ENCODE data around the gene LRMDA. TPM values are rescaled to one million over a fixed set of nuclear protein-coding genes. Genes with fewer than 3 reads are reported as not detected.

Gene LRMDA
- total RNA-seq, 1 experiment from 2014 or later, result not detected

DNA sequence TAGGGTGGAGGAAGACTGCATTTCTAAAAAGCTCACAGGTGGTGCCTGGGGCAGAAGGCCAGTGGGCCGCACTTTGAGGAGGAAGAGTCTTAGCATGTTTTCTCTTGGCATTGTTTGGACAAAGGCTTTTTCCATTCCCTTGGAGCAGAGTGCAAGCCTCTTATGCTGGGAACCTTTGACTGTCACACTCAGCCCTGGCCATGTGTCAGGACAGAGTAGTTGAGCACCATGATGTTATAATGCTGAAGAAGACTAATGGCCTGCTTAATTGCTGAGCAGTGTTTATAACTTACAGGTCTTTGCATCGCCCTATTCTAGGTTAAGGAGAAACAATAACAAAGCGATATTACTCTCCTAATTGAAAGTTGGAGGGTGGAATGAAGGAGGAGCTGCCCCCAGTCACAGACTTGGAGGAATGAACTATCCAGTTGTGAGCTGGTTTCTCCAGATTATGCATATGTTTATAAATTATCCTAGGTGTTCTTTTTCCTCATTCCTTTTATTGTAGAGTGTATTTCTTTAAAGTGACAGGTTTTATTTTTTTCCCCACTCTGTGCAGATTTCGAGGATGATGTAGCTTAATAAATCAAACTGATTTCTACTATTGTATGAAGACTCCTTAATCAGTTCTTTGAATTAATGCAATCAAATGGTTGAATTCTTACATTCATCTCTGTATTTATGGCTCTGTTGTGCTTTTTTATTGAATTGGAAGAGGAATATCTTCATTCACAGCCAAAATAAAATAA is 767.0 kb downstream of the LRMDA start:
- no peak overlapping the region for H3K4me3 ChIP-seq (ENCODE audit: insufficient read depth, low read depth, low read length)
- DNase-seq, result no peak
- H3K27me3 ChIP-seq (ENCODE audit: control insufficient read depth, insufficient read depth, low read length), result no peaks in the 10 kb centered on the region
- no peaks in the 10 kb centered on the region for H3K36me3 ChIP-seq (replicated peaks; ENCODE audit: control insufficient read depth, insufficient read depth, low read length)

GRCh38 chr10:76201962-76202361 is 770.5 kb downstream of the LRMDA start:
- Histone ChIP-seq H3K27me3 (ENCODE audit: control insufficient read depth, insufficient read depth, low read length) (no peaks in the 10 kb centered on the region), H3K36me3 (replicated peaks; ENCODE audit: control insufficient read depth, insufficient read depth, low read length) (no peaks in the 10 kb centered on the region), H3K4me3 (ENCODE audit: insufficient read depth, low read depth, low read length) (no peak overlapping the region)
- DNase-seq, result no peak

GRCh38 chr10:76202777-76203176 is 771.4 kb downstream of the LRMDA start:
- Histone ChIP-seq H3K27me3 (ENCODE audit: control insufficient read depth, insufficient read depth, low read length) (no peaks in the 10 kb centered on the region), H3K36me3 (replicated peaks; ENCODE audit: control insufficient read depth, insufficient read depth, low read length) (no peaks in the 10 kb centered on the region), H3K4me3 (ENCODE audit: insufficient read depth, low read depth, low read length) (no peak overlapping the region)
- no peak for DNase-seq

- H3K27me3 ChIP-seq (ENCODE audit: control insufficient read depth, insufficient read depth, low read length), result no peaks in the 10 kb centered on the region
- no peak overlapping the region for H3K4me3 ChIP-seq (ENCODE audit: insufficient read depth, low read depth, low read length)
- no peak for DNase-seq
- H3K36me3 ChIP-seq (replicated peaks; ENCODE audit: control insufficient read depth, insufficient read depth, low read length), result no peaks in the 10 kb centered on the region
Measured at GRCh38 chr10:76205361-76205760, 773.9 kb downstream of the LRMDA start.

DNA sequence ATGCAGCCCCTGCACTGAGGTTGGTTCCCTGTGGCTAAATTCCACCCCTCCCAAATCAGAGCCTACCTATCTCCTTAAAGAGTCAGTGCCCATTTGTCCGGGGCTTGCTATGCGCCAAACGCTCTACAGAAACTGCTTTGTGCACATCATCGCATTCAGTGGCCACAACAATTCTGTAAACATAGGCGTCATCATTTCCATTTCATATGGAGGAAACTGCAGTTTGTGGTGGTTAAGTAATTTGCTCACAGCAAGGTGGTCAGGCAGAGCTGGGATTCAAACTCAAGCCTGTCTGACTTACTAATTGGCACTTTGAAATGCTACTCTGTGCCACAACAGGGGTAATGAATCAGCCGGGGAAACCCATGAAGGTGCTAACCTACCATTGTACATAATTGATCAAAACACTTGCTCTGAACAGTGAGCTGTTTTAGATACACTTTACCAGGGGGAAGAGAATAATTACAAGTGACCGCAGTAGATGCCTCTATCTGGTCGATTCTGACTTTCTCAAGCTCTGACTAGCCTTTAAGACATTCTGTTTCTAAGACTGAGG is 775.5 kb downstream of the LRMDA start:
- Histone ChIP-seq H3K4me3 (ENCODE audit: insufficient read depth, low read depth, low read length) (no peak overlapping the region), H3K36me3 (replicated peaks; ENCODE audit: control insufficient read depth, insufficient read depth, low read length) (no peaks in the 10 kb centered on the region), H3K27me3 (ENCODE audit: control insufficient read depth, insufficient read depth, low read length) (no peaks in the 10 kb centered on the region)
- DNase-seq, result no peak

DNA sequence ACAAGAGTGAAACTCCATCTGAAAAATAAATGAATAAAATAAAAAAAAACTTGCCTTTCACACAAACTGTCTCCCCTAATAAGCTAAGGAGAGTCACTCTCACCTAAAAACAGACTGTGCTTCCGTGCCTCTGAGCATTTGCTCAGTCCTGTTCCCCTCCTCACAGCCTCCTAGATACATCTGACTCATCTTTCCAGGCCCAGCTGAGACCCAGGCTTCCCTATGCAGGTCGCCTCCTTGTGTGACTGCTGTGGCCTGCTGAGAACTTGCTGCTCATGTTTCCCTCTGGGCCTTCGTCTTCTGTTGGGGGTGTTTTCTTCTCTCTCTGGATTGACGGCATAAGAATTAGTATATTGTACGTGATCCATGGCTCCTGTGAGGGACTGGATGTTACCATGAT is 777.7 kb downstream of the LRMDA start:
- H3K36me3 ChIP-seq (replicated peaks; ENCODE audit: control insufficient read depth, insufficient read depth, low read length), result no peaks in the 10 kb centered on the region
- H3K27me3 ChIP-seq (ENCODE audit: control insufficient read depth, insufficient read depth, low read length), result no peaks in the 10 kb centered on the region
- no peak for DNase-seq
- H3K4me3 ChIP-seq (ENCODE audit: insufficient read depth, low read depth, low read length), result no peak overlapping the region

- no peaks in the 10 kb centered on the region for H3K27me3 ChIP-seq (ENCODE audit: control insufficient read depth, insufficient read depth, low read length)
- no peak for DNase-seq
- H3K36me3 ChIP-seq (replicated peaks; ENCODE audit: control insufficient read depth, insufficient read depth, low read length), result no peaks in the 10 kb centered on the region
- no peak overlapping the region for H3K4me3 ChIP-seq (ENCODE audit: insufficient read depth, low read depth, low read length)
Measured at GRCh38 chr10:76210211-76210610, 778.8 kb downstream of the LRMDA start.

GRCh38 chr10:76211691-76212090 is 780.3 kb downstream of the LRMDA start:
- no peak for DNase-seq
- Histone ChIP-seq H3K36me3 (replicated peaks; ENCODE audit: control insufficient read depth, insufficient read depth, low read length) (no peaks in the 10 kb centered on the region), H3K27me3 (ENCODE audit: control insufficient read depth, insufficient read depth, low read length) (no peaks in the 10 kb centered on the region), H3K4me3 (ENCODE audit: insufficient read depth, low read depth, low read length) (no peak overlapping the region)

- Histone ChIP-seq H3K4me3 (ENCODE audit: insufficient read depth, low read depth, low read length) (no peak overlapping the region), H3K27me3 (ENCODE audit: control insufficient read depth, insufficient read depth, low read length) (no peaks in the 10 kb centered on the region), H3K36me3 (replicated peaks; ENCODE audit: control insufficient read depth, insufficient read depth, low read length) (no peaks in the 10 kb centered on the region)
- no peak for DNase-seq
Measured at GRCh38 chr10:76213876-76214275, 782.5 kb downstream of the LRMDA start.

DNA sequence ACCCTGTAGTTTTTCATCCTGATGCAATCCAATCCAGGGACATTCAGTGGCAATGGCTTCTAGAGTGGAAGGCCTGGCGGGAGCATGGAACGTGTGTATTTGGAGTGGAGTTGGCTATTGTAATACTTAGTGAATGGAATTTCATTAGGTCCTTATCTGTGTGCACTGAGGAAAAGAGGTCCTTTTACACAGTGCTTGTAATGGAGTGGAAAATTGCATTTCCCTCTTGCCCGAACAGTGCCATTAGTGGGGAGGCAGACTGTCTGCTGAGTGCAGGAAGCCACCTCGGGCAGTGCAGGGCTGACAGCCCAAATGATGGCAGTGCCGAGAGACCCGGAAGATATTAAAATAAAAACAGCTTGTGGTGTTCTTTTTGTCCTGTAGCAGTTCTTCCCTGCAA is 786.6 kb downstream of the LRMDA start:
- no peak for DNase-seq
- H3K27me3 ChIP-seq (ENCODE audit: control insufficient read depth, insufficient read depth, low read length), result no peaks in the 10 kb centered on the region
- H3K36me3 ChIP-seq (replicated peaks; ENCODE audit: control insufficient read depth, insufficient read depth, low read length), result no peaks in the 10 kb centered on the region
- H3K4me3 ChIP-seq (ENCODE audit: insufficient read depth, low read depth, low read length), result no peak overlapping the region

DNA sequence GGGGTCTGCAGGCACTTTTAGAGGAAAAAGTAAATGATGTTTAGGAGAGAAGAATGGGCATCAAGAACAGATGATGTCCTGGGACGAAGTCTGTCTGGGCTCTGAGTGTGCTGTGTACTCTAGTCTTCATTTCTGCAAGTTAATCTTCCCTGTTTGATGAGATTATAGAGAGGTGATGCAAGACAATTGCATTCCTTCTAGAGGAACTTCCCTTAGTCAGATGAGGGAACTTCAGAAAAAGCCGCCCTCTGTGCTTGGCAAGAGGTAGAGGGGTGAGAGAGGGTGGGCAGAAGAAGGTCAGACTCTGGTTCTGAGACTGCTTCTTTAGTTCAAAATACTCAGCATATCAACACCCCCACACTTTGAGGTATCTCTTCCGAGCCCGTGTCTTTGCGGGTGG is 797.9 kb downstream of the LRMDA start:
- no peaks in the 10 kb centered on the region for H3K36me3 ChIP-seq (replicated peaks; ENCODE audit: control insufficient read depth, insufficient read depth, low read length)
- peaks cover 47% of the 10 kb centered on the region for H3K27me3 ChIP-seq (ENCODE audit: control insufficient read depth, insufficient read depth, low read length)
- no peak for DNase-seq
- no peak overlapping the region for H3K4me3 ChIP-seq (ENCODE audit: insufficient read depth, low read depth, low read length)

DNA sequence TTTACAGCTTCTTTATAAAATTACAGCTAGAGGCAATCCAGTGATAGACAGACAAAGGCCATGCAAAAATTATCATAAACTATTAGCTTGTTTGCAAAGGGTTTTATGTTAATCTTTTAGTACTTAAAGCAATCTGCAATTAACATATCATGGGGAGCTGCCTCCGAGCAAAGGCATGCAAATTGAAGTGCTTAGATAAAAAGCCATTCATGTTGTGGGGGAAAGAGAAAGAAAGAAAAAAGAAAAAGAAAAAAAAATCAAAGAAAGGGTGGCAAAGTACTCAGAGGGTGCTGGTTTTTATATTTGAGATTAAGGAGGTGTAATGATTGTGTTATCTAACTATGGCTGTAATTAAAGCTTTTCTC is 799.5 kb downstream of the LRMDA start:
- peaks cover 62% of the 10 kb centered on the region for H3K27me3 ChIP-seq (ENCODE audit: control insufficient read depth, insufficient read depth, low read length)
- no peak overlapping the region for H3K4me3 ChIP-seq (ENCODE audit: insufficient read depth, low read depth, low read length)
- no peak for DNase-seq
- no peaks in the 10 kb centered on the region for H3K36me3 ChIP-seq (replicated peaks; ENCODE audit: control insufficient read depth, insufficient read depth, low read length)

GRCh38 chr10:76231286-76231934 is 800.0 kb downstream of the LRMDA start:
- Histone ChIP-seq H3K4me3 (ENCODE audit: insufficient read depth, low read depth, low read length) (no peak overlapping the region), H3K36me3 (replicated peaks; ENCODE audit: control insufficient read depth, insufficient read depth, low read length) (no peaks in the 10 kb centered on the region), H3K27me3 (ENCODE audit: control insufficient read depth, insufficient read depth, low read length) (peaks cover 65% of the 10 kb centered on the region)
- DNase-seq, result peak; percentile 26

GRCh38 chr10:76234499-76235226 is 803.2 kb downstream of the LRMDA start:
- DNase-seq, result no peak
- Histone ChIP-seq H3K4me3 (ENCODE audit: insufficient read depth, low read depth, low read length) (no peak overlapping the region), H3K27me3 (ENCODE audit: control insufficient read depth, insufficient read depth, low read length) (peaks cover 53% of the 10 kb centered on the region), H3K36me3 (replicated peaks; ENCODE audit: control insufficient read depth, insufficient read depth, low read length) (no peaks in the 10 kb centered on the region)

DNA sequence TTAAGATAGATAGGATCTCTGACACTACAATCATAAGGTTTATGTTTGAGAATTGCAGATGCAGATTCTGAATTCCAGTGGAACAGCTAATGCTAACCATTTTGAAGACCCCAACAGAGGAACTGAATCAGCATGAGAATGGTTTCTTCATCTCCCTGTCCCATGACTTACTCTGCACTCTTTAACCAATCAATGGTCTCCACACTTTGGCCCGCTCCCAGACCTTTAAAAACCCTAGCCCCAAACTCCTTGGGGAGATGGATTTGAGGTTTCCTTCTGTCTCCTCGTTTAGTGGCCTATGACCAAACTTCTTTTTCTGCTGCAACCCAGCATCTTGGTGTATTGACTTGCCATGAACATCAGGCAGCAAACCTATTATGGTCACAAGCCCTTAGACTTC is 804.9 kb downstream of the LRMDA start:
- DNase-seq, result no peak
- no peak overlapping the region for H3K4me3 ChIP-seq (ENCODE audit: insufficient read depth, low read depth, low read length)
- no peaks in the 10 kb centered on the region for H3K36me3 ChIP-seq (replicated peaks; ENCODE audit: control insufficient read depth, insufficient read depth, low read length)
- peaks cover 45% of the 10 kb centered on the region for H3K27me3 ChIP-seq (ENCODE audit: control insufficient read depth, insufficient read depth, low read length)

Measured in H7 (cell line).